ENCODE data around the gene IL5. TPM values are rescaled to one million over a fixed set of nuclear protein-coding genes. Genes with fewer than 3 reads are reported as not detected.

IL5 gene
- total RNA-seq, 4 donors from 2014 or later, result not detected

- TF ChIP-seq POLR2A (IDR thresholded peaks at IDR 0.05), result no peak
- TF ChIP-seq, protein P1, sequence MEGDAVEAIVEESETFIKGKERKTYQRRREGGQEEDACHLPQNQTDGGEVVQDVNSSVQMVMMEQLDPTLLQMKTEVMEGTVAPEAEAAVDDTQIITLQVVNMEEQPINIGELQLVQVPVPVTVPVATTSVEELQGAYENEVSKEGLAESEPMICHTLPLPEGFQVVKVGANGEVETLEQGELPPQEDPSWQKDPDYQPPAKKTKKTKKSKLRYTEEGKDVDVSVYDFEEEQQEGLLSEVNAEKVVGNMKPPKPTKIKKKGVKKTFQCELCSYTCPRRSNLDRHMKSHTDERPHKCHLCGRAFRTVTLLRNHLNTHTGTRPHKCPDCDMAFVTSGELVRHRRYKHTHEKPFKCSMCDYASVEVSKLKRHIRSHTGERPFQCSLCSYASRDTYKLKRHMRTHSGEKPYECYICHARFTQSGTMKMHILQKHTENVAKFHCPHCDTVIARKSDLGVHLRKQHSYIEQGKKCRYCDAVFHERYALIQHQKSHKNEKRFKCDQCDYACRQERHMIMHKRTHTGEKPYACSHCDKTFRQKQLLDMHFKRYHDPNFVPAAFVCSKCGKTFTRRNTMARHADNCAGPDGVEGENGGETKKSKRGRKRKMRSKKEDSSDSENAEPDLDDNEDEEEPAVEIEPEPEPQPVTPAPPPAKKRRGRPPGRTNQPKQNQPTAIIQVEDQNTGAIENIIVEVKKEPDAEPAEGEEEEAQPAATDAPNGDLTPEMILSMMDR (IDR thresholded peaks at IDR 0.05), result peak in 4 of 6 experiments; percentile 24 to 51 (median 38)
- intact Hi-C loops (cut with DNase I), result loop anchor here (10.0 kb wide), 1 partner anchor 271 kb away; no protein-coding TSS in a partner anchor
Measured at GRCh38 chr5:132506094-132506692, 37.1 kb downstream of the IL5 start.

DNA sequence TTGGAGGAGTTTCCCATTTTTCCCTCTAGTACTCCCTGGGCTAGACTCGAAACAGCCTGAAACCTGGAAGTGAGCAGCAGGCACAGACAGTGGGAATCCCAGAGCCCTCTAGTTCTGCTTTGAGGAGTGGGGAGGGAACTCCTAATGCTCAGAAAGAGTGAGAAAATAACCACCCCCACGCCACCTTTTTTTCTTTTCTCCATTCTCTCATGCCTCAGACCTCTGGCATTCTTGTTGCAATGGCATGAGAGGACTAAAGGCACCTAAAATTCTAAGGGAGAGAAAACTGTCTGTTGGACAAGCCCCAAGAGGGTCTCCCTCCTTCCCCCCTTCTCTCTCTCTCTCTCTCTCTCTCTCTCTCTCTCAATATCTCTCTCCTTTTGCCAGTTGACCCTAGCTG, 37.7 kb downstream of the IL5 start:
- Histone ChIP-seq H3K9me3 (no peaks in the 10 kb centered on the region), H3K4me1 (peaks cover 0 to 16% of the 10 kb centered on the region in 2 donors), H3K4me3 (replicated peaks in 1 of 3) (no peak overlapping the region), H3K27ac (no peak overlapping the region), H3K36me3 (no peaks in the 10 kb centered on the region), H3K27me3 (no peaks in the 10 kb centered on the region)
- intact Hi-C loops (cut with DNase I), result loop anchor here (10.0 kb wide), 1 partner anchor 271 kb away; no protein-coding TSS in a partner anchor
- no peak for DNase-seq
- no peak for TF ChIP-seq POLR2A (IDR thresholded peaks at IDR 0.05)
- TF ChIP-seq, protein P1 (IDR thresholded peaks at IDR 0.05), result no peak
- 87 to 90% methylated on average over 2 of the region's 2 CpGs for WGBS, 2 donors

More at GRCh38 chr5:132506094-132506692, 37.1 kb downstream of the IL5 start:
- H3K4me1 ChIP-seq, result peaks cover 0 to 11% of the 10 kb centered on the region in 2 donors
- H3K9me3 ChIP-seq, result no peaks in the 10 kb centered on the region
- 39 to 46% methylated on average over 1 of the region's 1 CpG for WGBS, 2 donors
- H3K36me3 ChIP-seq, result no peaks in the 10 kb centered on the region
- no peak overlapping the region for H3K4me3 ChIP-seq (replicated peaks in 1 of 3)
- peak; percentile 22 to 27 for DNase-seq
- H3K27ac ChIP-seq, result no peak overlapping the region
- H3K27me3 ChIP-seq, result no peaks in the 10 kb centered on the region

GRCh38 chr5:132504746-132505145, 38.6 kb downstream of the IL5 start:
- intact Hi-C loops (cut with DNase I), result loop anchor here (5.0 to 10.0 kb wide), 2 partner anchors 232 to 270 kb away; no protein-coding TSS in a partner anchor
- Histone ChIP-seq H3K27me3 (no peaks in the 10 kb centered on the region), H3K9me3 (no peaks in the 10 kb centered on the region), H3K4me3 (replicated peaks in 1 of 3) (no peak overlapping the region), H3K27ac (no peak overlapping the region), H3K36me3 (no peaks in the 10 kb centered on the region), H3K4me1 (peaks cover 0 to 17% of the 10 kb centered on the region in 2 donors)
- no peak for DNase-seq
- TF ChIP-seq POLR2A (IDR thresholded peaks at IDR 0.05), result no peak
- TF ChIP-seq, protein P1 (IDR thresholded peaks at IDR 0.05), result no peak
- 91 to 92% methylated on average over 4 of the region's 4 CpGs for WGBS, 2 donors

GRCh38 chr5:132503244-132503643, 40.1 kb downstream of the IL5 start:
- 80 to 89% methylated on average over 4 of the region's 4 CpGs for WGBS, 2 donors
- no peak for DNase-seq
- Histone ChIP-seq H3K27ac (no peak overlapping the region), H3K27me3 (no peaks in the 10 kb centered on the region), H3K4me1 (peaks cover 0 to 17% of the 10 kb centered on the region in 2 donors), H3K36me3 (no peaks in the 10 kb centered on the region), H3K9me3 (no peaks in the 10 kb centered on the region), H3K4me3 (replicated peaks in 1 of 3) (no peak overlapping the region)
- TF ChIP-seq, protein P1 (IDR thresholded peaks at IDR 0.05), result no peak
- TF ChIP-seq POLR2A (IDR thresholded peaks at IDR 0.05), result no peak
- intact Hi-C loops (cut with DNase I), result loop anchor here (5.0 to 10.0 kb wide), 2 partner anchors 231 to 268 kb away; no protein-coding TSS in a partner anchor
